ENCODE results near the gene BCAS3. TPM values are rescaled to one million over a fixed set of nuclear protein-coding genes. Genes with fewer than 3 reads are reported as not detected.

BCAS3 gene
- total and polyA plus RNA-seq, 4 donors = 5.8 to 24.6 (median 10.1) TPM

- Histone ChIP-seq H3K9ac (ENCODE audit: low read depth in 1 of 2, low read length in 2 of 2) (no peak overlapping the region), H3K4me1 (ENCODE audit: control insufficient read depth in 4 of 4, insufficient read depth in 4 of 4, low read length in 3 of 4) (peaks cover 0 to 2% (median 0%) of the 10 kb centered on the region in 4 donors), H3K27me3 (ENCODE audit: control insufficient read depth in 4 of 4, insufficient read depth in 4 of 4, low read length in 3 of 4) (no peaks in the 10 kb centered on the region), H3K4me3 (ENCODE audit: low read depth in 1 of 3, low read length in 3 of 3) (no peak overlapping the region), H3K9me3 (ENCODE audit: control insufficient read depth in 4 of 4, low read length in 3 of 4) (no peaks in the 10 kb centered on the region), H3K27ac (ENCODE audit: low read depth in 1 of 2, low read length in 2 of 2) (no peak overlapping the region), H3K36me3 (ENCODE audit: control insufficient read depth in 4 of 4, insufficient read depth in 3 of 4, low read depth in 1 of 4, low read length in 3 of 4) (no peaks in the 10 kb centered on the region)
- WGBS = 89% methylated on average over 3 of the region's 3 CpGs
- TF ChIP-seq MAX (IDR thresholded peaks at IDR 0.05) (no peak), TAF1 (conservative IDR thresholded peaks at IDR 0.05) (no peak), JUND (IDR thresholded peaks at IDR 0.05) (no peak), ZBTB33 (IDR thresholded peaks at IDR 0.05) (no peak), FOXA1 (IDR thresholded peaks at IDR 0.05) (no peak), HNF4A (conservative IDR thresholded peaks at IDR 0.05) (no peak), GABPA (IDR thresholded peaks at IDR 0.05 in 1 of 2, conservative IDR thresholded peaks at IDR 0.05 in 1 of 2) (no peak), HNF4G (IDR thresholded peaks at IDR 0.05) (no peak), SP1 (IDR thresholded peaks at IDR 0.05) (no peak)
- DNase-seq (ENCODE audit: low spot score) = no peak
Measured at GRCh38 chr17:61201211-61201610, 523.6 kb downstream of the BCAS3 start.

- 98% methylated on average over 2 of the region's 2 CpGs for WGBS
Measured at GRCh38 chr17:61202564-61202963, 524.9 kb downstream of the BCAS3 start.

GRCh38 chr17:61203671-61204131 is 526.0 kb downstream of the BCAS3 start:
- no peak for DNase-seq (ENCODE audit: low spot score)
- H3K9me3 ChIP-seq (ENCODE audit: control insufficient read depth in 4 of 4, low read length in 3 of 4) = no peaks in the 10 kb centered on the region
- H3K27ac ChIP-seq (ENCODE audit: low read depth in 1 of 2, low read length in 2 of 2) = no peak overlapping the region
- 79% methylated on average over 7 of the region's 7 CpGs for WGBS
- no peak for TF ChIP-seq MAX (IDR thresholded peaks at IDR 0.05)
- peak; percentile 86 for TF ChIP-seq NR2F2 (IDR thresholded peaks at IDR 0.05)
- no peaks in the 10 kb centered on the region for H3K27me3 ChIP-seq (ENCODE audit: control insufficient read depth in 4 of 4, insufficient read depth in 4 of 4, low read length in 3 of 4)
- peaks cover 0 to 6% (median 2%) of the 10 kb centered on the region in 4 donors for H3K4me1 ChIP-seq (ENCODE audit: control insufficient read depth in 4 of 4, insufficient read depth in 4 of 4, low read length in 3 of 4)
- no peak overlapping the region for H3K4me3 ChIP-seq (ENCODE audit: low read depth in 1 of 3, low read length in 3 of 3)
- H3K9ac ChIP-seq (ENCODE audit: low read depth in 1 of 2, low read length in 2 of 2) = no peak overlapping the region
- H3K36me3 ChIP-seq (ENCODE audit: control insufficient read depth in 4 of 4, insufficient read depth in 3 of 4, low read depth in 1 of 4, low read length in 3 of 4) = no peaks in the 10 kb centered on the region

More at GRCh38 chr17:61202564-61202963, 524.9 kb downstream of the BCAS3 start:
- H3K27ac ChIP-seq (ENCODE audit: low read depth in 1 of 2, low read length in 2 of 2) = no peak overlapping the region
- DNase-seq (ENCODE audit: low spot score) = no peak
- no peaks in the 10 kb centered on the region for H3K36me3 ChIP-seq (ENCODE audit: control insufficient read depth in 4 of 4, insufficient read depth in 3 of 4, low read depth in 1 of 4, low read length in 3 of 4)
- no peaks in the 10 kb centered on the region for H3K27me3 ChIP-seq (ENCODE audit: control insufficient read depth in 4 of 4, insufficient read depth in 4 of 4, low read length in 3 of 4)
- H3K4me3 ChIP-seq (ENCODE audit: low read depth in 1 of 3, low read length in 3 of 3) = no peak overlapping the region
- TF ChIP-seq YY1 (IDR thresholded peaks at IDR 0.05) (no peak), FOXA1 (IDR thresholded peaks at IDR 0.05) (no peak), RXRA (IDR thresholded peaks at IDR 0.05) (no peak), CTCF (IDR thresholded peaks at IDR 0.05; ENCODE audit: low read depth, low read length, missing input control) (no peak)
- peaks cover 0 to 2% (median 0%) of the 10 kb centered on the region in 4 donors for H3K4me1 ChIP-seq (ENCODE audit: control insufficient read depth in 4 of 4, insufficient read depth in 4 of 4, low read length in 3 of 4)
- H3K9me3 ChIP-seq (ENCODE audit: control insufficient read depth in 4 of 4, low read length in 3 of 4) = no peaks in the 10 kb centered on the region
- no peak overlapping the region for H3K9ac ChIP-seq (ENCODE audit: low read depth in 1 of 2, low read length in 2 of 2)
